ENCODE data around the gene ERC1.

ERC1 gene

GRCh38 chr12:1174659-1175058, 183.6 kb downstream of the ERC1 start:
- H3K4me1 ChIP-seq (ENCODE audit: low read depth, poor library complexity, severe bottlenecking) = peaks cover 76% of the 10 kb centered on the region
- H3K27ac ChIP-seq = peak overlapping the region; percentile 27; the same call in 1 of the 2 replicates
- H2AFZ ChIP-seq (ENCODE audit: low read depth) = no peak overlapping the region
- no peaks in the 10 kb centered on the region for H3K79me2 ChIP-seq (ENCODE audit: insufficient read depth, low read depth)
- TF ChIP-seq, protein P1, sequence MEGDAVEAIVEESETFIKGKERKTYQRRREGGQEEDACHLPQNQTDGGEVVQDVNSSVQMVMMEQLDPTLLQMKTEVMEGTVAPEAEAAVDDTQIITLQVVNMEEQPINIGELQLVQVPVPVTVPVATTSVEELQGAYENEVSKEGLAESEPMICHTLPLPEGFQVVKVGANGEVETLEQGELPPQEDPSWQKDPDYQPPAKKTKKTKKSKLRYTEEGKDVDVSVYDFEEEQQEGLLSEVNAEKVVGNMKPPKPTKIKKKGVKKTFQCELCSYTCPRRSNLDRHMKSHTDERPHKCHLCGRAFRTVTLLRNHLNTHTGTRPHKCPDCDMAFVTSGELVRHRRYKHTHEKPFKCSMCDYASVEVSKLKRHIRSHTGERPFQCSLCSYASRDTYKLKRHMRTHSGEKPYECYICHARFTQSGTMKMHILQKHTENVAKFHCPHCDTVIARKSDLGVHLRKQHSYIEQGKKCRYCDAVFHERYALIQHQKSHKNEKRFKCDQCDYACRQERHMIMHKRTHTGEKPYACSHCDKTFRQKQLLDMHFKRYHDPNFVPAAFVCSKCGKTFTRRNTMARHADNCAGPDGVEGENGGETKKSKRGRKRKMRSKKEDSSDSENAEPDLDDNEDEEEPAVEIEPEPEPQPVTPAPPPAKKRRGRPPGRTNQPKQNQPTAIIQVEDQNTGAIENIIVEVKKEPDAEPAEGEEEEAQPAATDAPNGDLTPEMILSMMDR (conservative IDR thresholded peaks at IDR 0.05; ENCODE audit: low read depth, low read length) = no peak
- no peak overlapping the region for H3K4me3 ChIP-seq (IDR thresholded peaks at IDR 0.05; ENCODE audit: insufficient read depth, low read depth, low read length)
- H3K36me3 ChIP-seq (ENCODE audit: insufficient read depth) = no peaks in the 10 kb centered on the region
- H4K20me1 ChIP-seq (ENCODE audit: insufficient read depth) = no peaks in the 10 kb centered on the region
- peak overlapping the region; percentile 13; the same call in 1 of the 2 replicates for H3K9ac ChIP-seq
- peak overlapping the region; percentile 91 for H3K4me2 ChIP-seq
- no peaks in the 10 kb centered on the region for H3K27me3 ChIP-seq (ENCODE audit: insufficient read depth, low read depth)

DNA sequence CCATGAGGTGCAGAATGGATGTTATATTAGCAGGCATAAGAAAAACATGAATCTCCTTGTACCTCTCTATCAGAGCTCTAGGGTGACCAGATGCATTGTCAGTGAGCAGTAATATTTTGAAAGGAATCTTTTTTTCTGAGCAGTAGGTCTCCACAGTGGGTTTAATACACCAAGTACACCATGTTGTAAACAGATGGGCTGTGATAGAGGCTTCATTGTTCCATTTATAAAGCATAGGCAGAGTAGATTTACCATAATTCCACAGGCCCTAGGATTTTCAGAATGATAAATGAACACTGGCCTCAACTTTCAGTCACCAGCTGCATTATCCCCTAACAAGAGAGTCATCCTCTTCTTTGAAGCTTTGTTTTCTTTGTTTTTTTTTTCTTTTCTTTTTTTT, 185.2 kb downstream of the ERC1 start:
- H2AFZ ChIP-seq (ENCODE audit: low read depth) = no peak overlapping the region
- H3K79me2 ChIP-seq (ENCODE audit: insufficient read depth, low read depth) = no peaks in the 10 kb centered on the region
- no peaks in the 10 kb centered on the region for H3K36me3 ChIP-seq (ENCODE audit: insufficient read depth)
- H3K4me3 ChIP-seq (IDR thresholded peaks at IDR 0.05; ENCODE audit: insufficient read depth, low read depth, low read length) = no peak overlapping the region
- no peak overlapping the region for H3K4me2 ChIP-seq
- H3K9ac ChIP-seq = no peak overlapping the region
- H3K4me1 ChIP-seq (ENCODE audit: low read depth, poor library complexity, severe bottlenecking) = peaks cover 66% of the 10 kb centered on the region
- no peak overlapping the region for H3K27ac ChIP-seq
- TF ChIP-seq, protein P1 (conservative IDR thresholded peaks at IDR 0.05; ENCODE audit: low read depth, low read length) = no peak
- H4K20me1 ChIP-seq (ENCODE audit: insufficient read depth) = no peaks in the 10 kb centered on the region
- no peaks in the 10 kb centered on the region for H3K27me3 ChIP-seq (ENCODE audit: insufficient read depth, low read depth)

- Histone ChIP-seq H3K4me3 (IDR thresholded peaks at IDR 0.05; ENCODE audit: insufficient read depth, low read depth, low read length) (no peak overlapping the region), H3K79me2 (ENCODE audit: insufficient read depth, low read depth) (peaks cover 5% of the 10 kb centered on the region; the same call in 1 of the 2 replicates), H3K4me1 (ENCODE audit: low read depth, poor library complexity, severe bottlenecking) (peaks cover 62% of the 10 kb centered on the region), H3K36me3 (ENCODE audit: insufficient read depth) (no peaks in the 10 kb centered on the region), H3K4me2 (no peak overlapping the region), H3K27ac (no peak overlapping the region), H4K20me1 (ENCODE audit: insufficient read depth) (no peaks in the 10 kb centered on the region), H2AFZ (ENCODE audit: low read depth) (no peak overlapping the region), H3K9ac (no peak overlapping the region), H3K27me3 (ENCODE audit: insufficient read depth, low read depth) (no peaks in the 10 kb centered on the region)
- TF ChIP-seq, protein P1 (conservative IDR thresholded peaks at IDR 0.05; ENCODE audit: low read depth, low read length) = no peak
Observed at GRCh38 chr12:1179128-1179527, 188.1 kb downstream of the ERC1 start.

GRCh38 chr12:1182069-1182468, 191.0 kb downstream of the ERC1 start:
- TF ChIP-seq, protein P1 (conservative IDR thresholded peaks at IDR 0.05; ENCODE audit: low read depth, low read length) = no peak
- H3K36me3 ChIP-seq (ENCODE audit: insufficient read depth) = no peaks in the 10 kb centered on the region
- peaks cover 70% of the 10 kb centered on the region for H3K4me1 ChIP-seq (ENCODE audit: low read depth, poor library complexity, severe bottlenecking)
- H4K20me1 ChIP-seq (ENCODE audit: insufficient read depth) = no peaks in the 10 kb centered on the region
- H3K9ac ChIP-seq = no peak overlapping the region
- H3K4me3 ChIP-seq (IDR thresholded peaks at IDR 0.05; ENCODE audit: insufficient read depth, low read depth, low read length) = no peak overlapping the region
- peaks cover 5% of the 10 kb centered on the region; the same call in 1 of the 2 replicates for H3K79me2 ChIP-seq (ENCODE audit: insufficient read depth, low read depth)
- no peaks in the 10 kb centered on the region for H3K27me3 ChIP-seq (ENCODE audit: insufficient read depth, low read depth)
- no peak overlapping the region for H3K27ac ChIP-seq
- H2AFZ ChIP-seq (ENCODE audit: low read depth) = no peak overlapping the region
- no peak overlapping the region for H3K4me2 ChIP-seq
